ENCODE data around the gene SLC11A2. TPM values are rescaled to one million over a fixed set of nuclear protein-coding genes. Genes with fewer than 3 reads are reported as not detected.
A peak's percentile ranks its signal among the peaks of the same experiment; 100 is the strongest.

SLC11A2 gene
- total RNA-seq, 1 donor from 2014 or later = 42.9 TPM

DNA sequence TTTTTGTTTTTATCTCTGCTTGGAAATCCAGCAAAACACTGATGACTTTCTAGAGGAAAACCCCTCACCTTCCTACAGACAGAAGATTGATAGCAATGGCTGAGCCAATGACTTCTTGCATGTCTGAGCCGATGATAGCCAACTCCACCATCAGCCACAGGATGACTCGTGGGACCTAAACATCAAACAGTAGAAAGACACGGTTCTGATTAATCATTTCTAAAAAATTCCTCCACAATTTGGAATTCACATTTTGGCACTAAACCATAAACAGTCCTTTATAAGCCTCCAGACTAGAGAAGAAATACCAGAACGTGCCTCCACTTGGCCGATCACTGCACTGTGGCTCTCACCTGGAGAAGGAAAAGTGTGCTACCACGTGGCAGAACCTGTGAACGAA is 25.9 kb downstream of the SLC11A2 start:
- Histone ChIP-seq H3K36me3 (ENCODE audit: control insufficient read depth, insufficient read depth, low read length) (peaks cover 6% of the 10 kb centered on the region), H3K27me3 (ENCODE audit: control insufficient read depth, insufficient read depth, low read length) (no peaks in the 10 kb centered on the region), H3K4me3 (ENCODE audit: low read depth, low read length) (no peak overlapping the region)
- DNase-seq (ENCODE audit: low read depth) (peak; percentile 71), FAIRE-seq (no peak)
- TF ChIP-seq, protein P1, sequence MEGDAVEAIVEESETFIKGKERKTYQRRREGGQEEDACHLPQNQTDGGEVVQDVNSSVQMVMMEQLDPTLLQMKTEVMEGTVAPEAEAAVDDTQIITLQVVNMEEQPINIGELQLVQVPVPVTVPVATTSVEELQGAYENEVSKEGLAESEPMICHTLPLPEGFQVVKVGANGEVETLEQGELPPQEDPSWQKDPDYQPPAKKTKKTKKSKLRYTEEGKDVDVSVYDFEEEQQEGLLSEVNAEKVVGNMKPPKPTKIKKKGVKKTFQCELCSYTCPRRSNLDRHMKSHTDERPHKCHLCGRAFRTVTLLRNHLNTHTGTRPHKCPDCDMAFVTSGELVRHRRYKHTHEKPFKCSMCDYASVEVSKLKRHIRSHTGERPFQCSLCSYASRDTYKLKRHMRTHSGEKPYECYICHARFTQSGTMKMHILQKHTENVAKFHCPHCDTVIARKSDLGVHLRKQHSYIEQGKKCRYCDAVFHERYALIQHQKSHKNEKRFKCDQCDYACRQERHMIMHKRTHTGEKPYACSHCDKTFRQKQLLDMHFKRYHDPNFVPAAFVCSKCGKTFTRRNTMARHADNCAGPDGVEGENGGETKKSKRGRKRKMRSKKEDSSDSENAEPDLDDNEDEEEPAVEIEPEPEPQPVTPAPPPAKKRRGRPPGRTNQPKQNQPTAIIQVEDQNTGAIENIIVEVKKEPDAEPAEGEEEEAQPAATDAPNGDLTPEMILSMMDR (IDR thresholded peaks at IDR 0.05; ENCODE audit: insufficient read depth, low read length, severe bottlenecking) = no peak

- Histone ChIP-seq H3K36me3 (ENCODE audit: control insufficient read depth, insufficient read depth, low read length) (peaks cover 4% of the 10 kb centered on the region), H3K27me3 (ENCODE audit: control insufficient read depth, insufficient read depth, low read length) (no peaks in the 10 kb centered on the region), H3K4me3 (ENCODE audit: low read depth, low read length) (no peak overlapping the region)
- FAIRE-seq (no peak), DNase-seq (ENCODE audit: low read depth) (no peak)
- TF ChIP-seq, protein P1 (IDR thresholded peaks at IDR 0.05; ENCODE audit: insufficient read depth, low read length, severe bottlenecking) = no peak
These were observed 27.1 kb downstream of the SLC11A2 start for GRCh38 chr12:50999093-50999492.

- Histone ChIP-seq H3K36me3 (ENCODE audit: control insufficient read depth, insufficient read depth, low read length) (peaks cover 16% of the 10 kb centered on the region), H3K27me3 (ENCODE audit: control insufficient read depth, insufficient read depth, low read length) (no peaks in the 10 kb centered on the region), H3K4me3 (ENCODE audit: low read depth, low read length) (no peak overlapping the region)
- no peak for DNase-seq (ENCODE audit: low read depth)
- no peak for FAIRE-seq
- TF ChIP-seq, protein P1 (IDR thresholded peaks at IDR 0.05; ENCODE audit: insufficient read depth, low read length, severe bottlenecking) = no peak
These were observed 33.4 kb downstream of the SLC11A2 start for GRCh38 chr12:50992819-50993218.

DNA sequence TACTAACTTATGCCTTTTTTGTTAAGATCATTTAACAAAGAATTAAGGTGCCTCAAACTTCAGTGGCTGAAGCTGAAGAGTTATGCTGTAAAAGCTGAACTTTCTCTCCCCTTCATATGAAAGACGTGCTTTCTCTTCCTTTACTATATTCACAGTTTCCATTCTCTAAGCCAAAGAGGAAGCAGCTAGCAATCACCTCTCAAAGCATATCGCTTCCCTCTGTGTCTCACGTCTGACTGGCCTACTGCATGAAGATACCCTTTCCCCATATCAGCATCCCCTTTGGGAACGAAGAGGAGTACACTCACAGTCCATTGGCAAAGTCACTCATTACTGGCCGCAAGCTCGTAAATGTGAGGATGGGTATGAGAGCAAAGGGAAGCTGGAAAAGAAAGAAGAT is 34.9 kb downstream of the SLC11A2 start:
- TF ChIP-seq, protein P1 (IDR thresholded peaks at IDR 0.05; ENCODE audit: insufficient read depth, low read length, severe bottlenecking) = no peak
- Histone ChIP-seq H3K27me3 (ENCODE audit: control insufficient read depth, insufficient read depth, low read length) (no peaks in the 10 kb centered on the region), H3K36me3 (ENCODE audit: control insufficient read depth, insufficient read depth, low read length) (peaks cover 16% of the 10 kb centered on the region), H3K4me3 (ENCODE audit: low read depth, low read length) (no peak overlapping the region)
- FAIRE-seq (no peak), DNase-seq (ENCODE audit: low read depth) (no peak)

GRCh38 chr12:50990791-50991190 is 35.4 kb downstream of the SLC11A2 start:
- no peak for DNase-seq (ENCODE audit: low read depth)
- FAIRE-seq = no peak
- no peaks in the 10 kb centered on the region for H3K27me3 ChIP-seq (ENCODE audit: control insufficient read depth, insufficient read depth, low read length)
- H3K4me3 ChIP-seq (ENCODE audit: low read depth, low read length) = no peak overlapping the region
- TF ChIP-seq, protein P1 (IDR thresholded peaks at IDR 0.05; ENCODE audit: insufficient read depth, low read length, severe bottlenecking) = no peak
- H3K36me3 ChIP-seq (ENCODE audit: control insufficient read depth, insufficient read depth, low read length) = peaks cover 16% of the 10 kb centered on the region

DNA sequence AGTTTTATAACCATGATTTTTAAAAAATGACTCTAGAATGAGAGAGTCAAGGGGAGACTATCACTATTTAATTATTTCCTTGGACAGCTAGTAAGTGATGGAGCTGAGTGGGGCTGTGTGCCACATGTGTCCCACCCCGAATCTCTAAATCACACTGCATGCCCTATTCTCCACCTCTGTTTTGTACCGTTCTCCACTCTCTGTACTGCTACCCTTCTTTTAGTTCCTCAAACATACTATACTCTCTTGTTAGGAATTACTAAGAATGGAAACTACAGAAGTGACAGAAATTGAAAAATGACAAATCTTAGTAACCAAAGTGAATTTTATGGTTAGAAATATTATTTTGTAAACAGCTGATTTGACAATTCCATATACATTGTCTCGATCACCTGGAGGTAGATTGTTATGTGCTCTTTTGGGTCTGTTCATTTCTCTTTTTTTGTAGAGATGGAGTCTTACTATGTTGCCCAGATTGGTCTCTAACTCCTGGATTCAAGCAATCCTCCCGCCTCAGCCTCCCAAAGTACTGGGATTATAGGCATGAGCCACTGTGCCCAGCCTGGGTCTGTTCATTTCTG is 35.9 kb downstream of the SLC11A2 start:
- Histone ChIP-seq H3K27me3 (ENCODE audit: control insufficient read depth, insufficient read depth, low read length) (no peaks in the 10 kb centered on the region), H3K4me3 (ENCODE audit: low read depth, low read length) (no peak overlapping the region), H3K36me3 (ENCODE audit: control insufficient read depth, insufficient read depth, low read length) (peaks cover 16% of the 10 kb centered on the region)
- TF ChIP-seq, protein P1 (IDR thresholded peaks at IDR 0.05; ENCODE audit: insufficient read depth, low read length, severe bottlenecking) = no peak
- no peak for FAIRE-seq
- DNase-seq (ENCODE audit: low read depth) = no peak
